GM12878 (cell line): ENCODE results near the gene FGF14. TPM values are rescaled to one million over a fixed set of nuclear protein-coding genes. Genes with fewer than 3 reads are reported as not detected.

ENCODE experiments used
- ATAC-seq: fragments of 200-7000 bp; cut with Tn5 transposase; 3 replicates; pipeline ENCODE4 v1.9.1; 2020; ENCODE audit warnings: mild to moderate bottlenecking, moderate library complexity
- BruUV-seq: library from RNA; stranded (reverse); fragments of 400-500 nt; replicated peaks from 2 replicates; lab custom pipeline; 2021; lab: Mats Ljungman, UMichigan
- CTCF ChIA-PET: fragments of 300-600 bp; sonication (Branson Sonifier 250); formaldehyde crosslinking; extraction: SDS; loops from one replicate; lab custom pipeline; 2021; ENCODE audit warnings: inconsistent platforms; lab: Yijun Ruan, JAX
- POLR2A ChIA-PET: fragments of 350-600 bp; formaldehyde crosslinking; extraction: SDS; loops from one replicate; lab custom pipeline; 2021; ENCODE audit warnings: inconsistent platforms; lab: Charles Lee
- RAD21 ChIA-PET: fragments of 300-600 bp; sonication (Branson Sonifier 250); formaldehyde crosslinking; loops from one replicate; lab custom pipeline; 2023; ENCODE audit warnings: antibody characterized with exemption; ENCODE audit not compliant: unreplicated experiment; lab: Charles Lee
- SMC1A ChIA-PET: fragments of 300-600 bp; sonication (Branson Sonifier 250); formaldehyde crosslinking; loops from one replicate; lab custom pipeline; 2023; ENCODE audit not compliant: unreplicated experiment, uncharacterized antibody; lab: Charles Lee
- DNase-seq: peaks from one replicate; pipeline ENCODE4 v3.0.0-alpha.2; 2011; ENCODE audit warnings: low read depth, low spot score
- FAIRE-seq: peaks from 3 replicates; lab custom pipeline; 2011; peaks lifted over from hg19 to GRCh38; lab: Jason Lieb, UNC
- H2AFZ ChIP-seq: 2 replicates; pipeline ENCODE4 v1.6.0; 2011; ENCODE audit warnings: low read depth, low read length, control low read depth; ENCODE audit not compliant: control insufficient read depth
- H3K27ac ChIP-seq: 2 replicates; pipeline ENCODE4 v1.5.1; 2011; ENCODE audit warnings: control low read depth; ENCODE audit not compliant: control insufficient read depth, insufficient read depth
- H3K27me3 ChIP-seq, 2 experiments: replicated peaks in 1 of 2; 2 replicates each; pipeline versions ENCODE4 v1.6.0 to v1.6.1; 2011; ENCODE audit warnings: low read length in 1 of 2; ENCODE audit not compliant: control insufficient read depth in 2 of 2, insufficient read depth in 2 of 2
- H3K36me3 ChIP-seq, 2 experiments: 2 replicates each; pipeline ENCODE4 v1.5.1; 2011; ENCODE audit warnings: low read length in 1 of 2; ENCODE audit not compliant: control insufficient read depth in 2 of 2, insufficient read depth in 2 of 2
- H3K4me1 ChIP-seq: 2 replicates; pipeline ENCODE4 v1.6.1; 2011; ENCODE audit warnings: mild to moderate bottlenecking, low read length, moderate library complexity, mixed read lengths; ENCODE audit not compliant: control insufficient read depth, insufficient read depth
- H3K4me2 ChIP-seq: 2 replicates; pipeline ENCODE4 v1.6.0; 2011; ENCODE audit warnings: control low read depth; ENCODE audit not compliant: control insufficient read depth, insufficient read depth
- H3K4me3 ChIP-seq: fragments of 200-600 bp; sonication (generic); 2 replicates; pipeline ENCODE4 v1.5.1; 2016
- H3K79me2 ChIP-seq: 2 replicates; pipeline ENCODE4 v1.6.0; 2011; ENCODE audit warnings: low read length; ENCODE audit not compliant: control insufficient read depth, insufficient read depth
- H3K9ac ChIP-seq: 2 replicates; pipeline ENCODE4 v1.8.0; 2011; ENCODE audit warnings: low read length, control low read depth, mixed read lengths; ENCODE audit not compliant: control insufficient read depth, insufficient read depth
- H3K9me3 ChIP-seq: replicated peaks from 3 replicates; pipeline ENCODE4 v1.5.1; 2011; ENCODE audit warnings: mild to moderate bottlenecking, low read length; ENCODE audit not compliant: control insufficient read depth, insufficient read depth
- H4K20me1 ChIP-seq: 2 replicates; pipeline ENCODE4 v1.6.0; 2011; ENCODE audit not compliant: control insufficient read depth, insufficient read depth
- HCFC1 ChIP-seq: fragments of 150-350 bp; IDR thresholded peaks from 2 replicates; pipeline ENCODE4 v1.6.1; 2014; ENCODE audit warnings: low read length
- KDM1A ChIP-seq: fragments of 200-600 bp; sonication (generic); IDR thresholded peaks from 2 replicates; pipeline ENCODE4 v1.6.1; 2016; ENCODE audit warnings: borderline replicate concordance
- LARP7 ChIP-seq: fragments of 450-650 bp; IDR thresholded peaks from 2 replicates; pipeline ENCODE4 v1.6.1; 2017; ENCODE audit warnings: mild to moderate bottlenecking
- NRF1 ChIP-seq: conservative IDR thresholded peaks from 2 replicates; pipeline ENCODE4 v1.6.1; 2011; ENCODE audit warnings: mild to moderate bottlenecking, low read depth, low read length, improper control_type of control experiment
- RFX5 ChIP-seq: IDR thresholded peaks from 2 replicates; pipeline ENCODE4 v1.6.1; 2011; ENCODE audit warnings: low read depth, low read length, improper control_type of control experiment
- SMAD5 ChIP-seq: IDR thresholded peaks from 2 replicates; pipeline ENCODE4 v1.6.1; 2016; ENCODE audit warnings: antibody characterized with exemption, low read depth
- SREBF1 ChIP-seq: IDR thresholded peaks from 2 replicates; pipeline ENCODE4 v1.6.1; 2012; ENCODE audit warnings: mild to moderate bottlenecking, low read length
- ZNF384 ChIP-seq: IDR thresholded peaks from 2 replicates; pipeline ENCODE4 v1.6.1; 2012; ENCODE audit warnings: low read depth, mild to moderate bottlenecking, low read length, improper control_type of control experiment, borderline replicate concordance
- WGBS: methylation state at CpG from one replicate; pipeline ENCODE4 v1.1.6; 2016; ENCODE audit warnings: low lambda C conversion rate; ENCODE audit not compliant: insufficient replicate concordance, insufficient coverage; ENCODE audit errors: missing lambda C conversion rate; 5-methylcytosine and 5-hydroxymethylcytosine counted together
- in situ Hi-C: fragments of 300-500 bp; cut with MboI; formaldehyde crosslinking; loops from 9 replicates; pipeline ENCODE4 v1.14.3; 2018; ENCODE audit warnings: mixed read lengths
- intact Hi-C: fragments of 100-400 bp; cut with micrococcal nuclease; formaldehyde crosslinking; loops from one replicate; pipeline ENCODE4 v1.14.2; 2022; ENCODE audit not compliant: unreplicated experiment
- polyA plus RNA-seq, 11 experiments: library from polyadenylated mRNA; depleted of rRNA in 4 of 11; unstranded in 6 of 11; stranded (reverse) in 5 of 11; fragments of >200 nt; fragmentation: Nextera tagmentation in 4 of 11; fragmentation: Illumina TruSeq in 1 of 11; extraction: Ambion mirVana in 4 of 11; extraction: Trizol in 1 of 11; gene quantifications; 1 replicate in 1 of 11; 2 replicates in 10 of 11; pipeline versions ENCODE4 v1.2.1 to v1.2.3, GENCODE V29; 2011 to 2016; ENCODE audit warnings: inconsistent platforms in 2 of 11, missing spikeins in 2 of 11, low read depth in 1 of 11
- total RNA-seq, 4 experiments: library from RNA; depleted of rRNA in 3 of 4; stranded (reverse); fragments of >200 nt in 3 of 4; fragmentation: Illumina TruSeq in 1 of 4; extraction: Trizol in 1 of 4; gene quantifications; 2 replicates each; pipeline versions ENCODE4 v1.2.1 to v1.2.3, GENCODE V29; 2013 to 2021
- TF ChIP-seq, protein P1 (sequence below): fragments of 450-650 bp; formaldehyde crosslinking; IDR thresholded peaks from 2 replicates; pipeline ENCODE4 v1.4.0; 2022; ENCODE audit warnings: mild to moderate bottlenecking, moderate library complexity
- TF ChIP-seq, protein P2 (sequence below): fragments of 450-650 bp; IDR thresholded peaks from 2 replicates; pipeline ENCODE4 v1.6.1; 2018; ENCODE audit warnings: borderline replicate concordance, mild to moderate bottlenecking; ENCODE audit not compliant: partially characterized antibody
- TF ChIP-seq, protein P3 (sequence below), 3 experiments: IDR thresholded peaks in 2 of 3; conservative IDR thresholded peaks in 1 of 3; 2 replicates each; pipeline ENCODE4 v1.5.1; 2011; ENCODE audit warnings: low read depth in 3 of 3, low read length in 3 of 3, mild to moderate bottlenecking in 3 of 3, control low read depth in 2 of 3, moderate library complexity in 2 of 3, inconsistent platforms in 1 of 3, mixed read lengths in 1 of 3; ENCODE audit not compliant: control insufficient read depth in 2 of 3, insufficient read depth in 1 of 3; ENCODE audit errors: extremely low read depth in 1 of 3

The FGF14 gene
- total and polyA plus RNA-seq, 10 of the 15 experiments (the other 5 are each of a cell fraction or from before 2014, with no cell fraction given) = under 0.01 to 0.44 (median 0.04) TPM

DNA sequence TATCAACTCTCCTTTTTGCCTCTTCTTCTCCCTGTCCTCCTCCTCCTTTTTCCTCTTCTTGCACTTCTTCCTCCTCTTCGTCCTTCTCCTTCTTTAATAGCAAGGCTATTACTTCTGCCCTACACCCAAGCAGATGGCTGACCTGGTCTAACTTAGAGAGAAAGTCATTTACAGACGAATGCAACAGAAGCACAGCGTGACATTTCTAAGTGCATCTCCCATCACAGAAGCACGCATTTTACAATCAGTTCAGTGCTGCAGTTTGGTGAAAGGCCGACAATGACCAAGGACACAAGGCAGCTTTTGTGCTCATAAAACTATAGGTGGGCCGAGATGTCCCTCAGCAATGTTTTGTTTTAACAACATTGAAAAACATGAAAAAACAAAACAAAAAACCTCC, 231.5 kb downstream of the FGF14 start:
- no peak for ATAC-seq

More for the DNA sequence above, 231.5 kb downstream of the FGF14 start:
- POLR2A ChIA-PET = no interaction called here
- no peaks in the 10 kb centered on the region for H3K79me2 ChIP-seq
- H3K4me3 ChIP-seq = no peak overlapping the region
- H3K4me2 ChIP-seq = no peak overlapping the region
- no peak overlapping the region for H3K27ac ChIP-seq
- no peak overlapping the region for H3K9ac ChIP-seq
- SMC1A ChIA-PET = no interaction called here
- no peaks in the 10 kb centered on the region for H3K9me3 ChIP-seq
- in situ Hi-C loops = no loop called here
- WGBS = 17% methylated on average over 6 of the region's 6 CpGs
- no peaks in the 10 kb centered on the region for H3K36me3 ChIP-seq
- intact Hi-C loops = no loop called here
- no peaks in the 10 kb centered on the region for H3K4me1 ChIP-seq
- DNase-seq = no peak
- BruUV-seq = no TSS peak
- TF ChIP-seq, protein P1, sequence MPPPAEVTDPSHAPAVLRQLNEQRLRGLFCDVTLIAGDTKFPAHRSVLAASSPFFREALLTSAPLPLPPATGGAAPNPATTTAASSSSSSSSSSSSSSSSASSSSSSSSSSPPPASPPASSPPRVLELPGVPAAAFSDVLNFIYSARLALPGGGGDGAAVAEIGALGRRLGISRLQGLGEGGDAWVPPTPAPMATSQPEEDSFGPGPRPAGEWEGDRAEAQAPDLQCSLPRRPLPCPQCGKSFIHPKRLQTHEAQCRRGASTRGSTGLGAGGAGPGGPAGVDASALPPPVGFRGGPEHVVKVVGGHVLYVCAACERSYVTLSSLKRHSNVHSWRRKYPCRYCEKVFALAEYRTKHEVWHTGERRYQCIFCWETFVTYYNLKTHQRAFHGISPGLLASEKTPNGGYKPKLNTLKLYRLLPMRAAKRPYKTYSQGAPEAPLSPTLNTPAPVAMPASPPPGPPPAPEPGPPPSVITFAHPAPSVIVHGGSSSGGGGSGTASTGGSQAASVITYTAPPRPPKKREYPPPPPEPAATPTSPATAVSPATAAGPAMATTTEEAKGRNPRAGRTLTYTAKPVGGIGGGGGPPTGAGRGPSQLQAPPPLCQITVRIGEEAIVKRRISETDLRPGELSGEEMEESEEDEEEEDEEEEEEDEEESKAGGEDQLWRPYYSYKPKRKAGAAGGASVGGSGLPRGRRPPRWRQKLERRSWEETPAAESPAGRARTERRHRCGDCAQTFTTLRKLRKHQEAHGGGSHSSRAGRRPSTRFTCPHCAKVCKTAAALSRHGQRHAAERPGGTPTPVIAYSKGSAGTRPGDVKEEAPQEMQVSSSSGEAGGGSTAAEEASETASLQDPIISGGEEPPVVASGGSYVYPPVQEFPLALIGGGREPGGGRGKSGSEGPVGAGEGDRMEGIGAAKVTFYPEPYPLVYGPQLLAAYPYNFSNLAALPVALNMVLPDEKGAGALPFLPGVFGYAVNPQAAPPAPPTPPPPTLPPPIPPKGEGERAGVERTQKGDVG (CRISPR knock-in tag) = no peak
- no peak for TF ChIP-seq SMAD5
- TF ChIP-seq, protein P2, sequence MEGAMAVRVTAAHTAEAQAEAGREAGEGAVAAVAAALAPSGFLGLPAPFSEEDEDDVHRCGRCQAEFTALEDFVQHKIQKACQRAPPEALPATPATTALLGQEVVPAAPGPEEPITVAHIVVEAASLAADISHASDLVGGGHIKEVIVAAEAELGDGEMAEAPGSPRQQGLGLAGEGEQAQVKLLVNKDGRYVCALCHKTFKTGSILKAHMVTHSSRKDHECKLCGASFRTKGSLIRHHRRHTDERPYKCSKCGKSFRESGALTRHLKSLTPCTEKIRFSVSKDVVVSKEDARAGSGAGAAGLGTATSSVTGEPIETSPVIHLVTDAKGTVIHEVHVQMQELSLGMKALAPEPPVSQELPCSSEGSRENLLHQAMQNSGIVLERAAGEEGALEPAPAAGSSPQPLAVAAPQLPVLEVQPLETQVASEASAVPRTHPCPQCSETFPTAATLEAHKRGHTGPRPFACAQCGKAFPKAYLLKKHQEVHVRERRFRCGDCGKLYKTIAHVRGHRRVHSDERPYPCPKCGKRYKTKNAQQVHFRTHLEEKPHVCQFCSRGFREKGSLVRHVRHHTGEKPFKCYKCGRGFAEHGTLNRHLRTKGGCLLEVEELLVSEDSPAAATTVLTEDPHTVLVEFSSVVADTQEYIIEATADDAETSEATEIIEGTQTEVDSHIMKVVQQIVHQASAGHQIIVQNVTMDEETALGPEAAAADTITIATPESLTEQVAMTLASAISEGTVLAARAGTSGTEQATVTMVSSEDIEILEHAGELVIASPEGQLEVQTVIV = no peak
- TF ChIP-seq HCFC1 = no peak
- TF ChIP-seq ZNF384 = no peak
- no peak for TF ChIP-seq NRF1
- TF ChIP-seq SREBF1 = no peak
- TF ChIP-seq RFX5 = no peak
- no peak for TF ChIP-seq LARP7
- TF ChIP-seq, protein P3, sequence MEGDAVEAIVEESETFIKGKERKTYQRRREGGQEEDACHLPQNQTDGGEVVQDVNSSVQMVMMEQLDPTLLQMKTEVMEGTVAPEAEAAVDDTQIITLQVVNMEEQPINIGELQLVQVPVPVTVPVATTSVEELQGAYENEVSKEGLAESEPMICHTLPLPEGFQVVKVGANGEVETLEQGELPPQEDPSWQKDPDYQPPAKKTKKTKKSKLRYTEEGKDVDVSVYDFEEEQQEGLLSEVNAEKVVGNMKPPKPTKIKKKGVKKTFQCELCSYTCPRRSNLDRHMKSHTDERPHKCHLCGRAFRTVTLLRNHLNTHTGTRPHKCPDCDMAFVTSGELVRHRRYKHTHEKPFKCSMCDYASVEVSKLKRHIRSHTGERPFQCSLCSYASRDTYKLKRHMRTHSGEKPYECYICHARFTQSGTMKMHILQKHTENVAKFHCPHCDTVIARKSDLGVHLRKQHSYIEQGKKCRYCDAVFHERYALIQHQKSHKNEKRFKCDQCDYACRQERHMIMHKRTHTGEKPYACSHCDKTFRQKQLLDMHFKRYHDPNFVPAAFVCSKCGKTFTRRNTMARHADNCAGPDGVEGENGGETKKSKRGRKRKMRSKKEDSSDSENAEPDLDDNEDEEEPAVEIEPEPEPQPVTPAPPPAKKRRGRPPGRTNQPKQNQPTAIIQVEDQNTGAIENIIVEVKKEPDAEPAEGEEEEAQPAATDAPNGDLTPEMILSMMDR (IDR thresholded peaks at IDR 0.05 in 2 of 3, conservative IDR thresholded peaks at IDR 0.05 in 1 of 3; ENCODE audit: control insufficient read depth in 2 of 3, extremely low read depth in 1 of 3, insufficient read depth in 1 of 3, low read depth in 3 of 3, low read length in 3 of 3) = no peak
- TF ChIP-seq KDM1A = no peak
- H4K20me1 ChIP-seq = no peaks in the 10 kb centered on the region
- CTCF ChIA-PET = no interaction called here
- no peak overlapping the region for H2AFZ ChIP-seq
- H3K27me3 ChIP-seq = no peaks in the 10 kb centered on the region
- no peak for FAIRE-seq
- RAD21 ChIA-PET = no interaction called here
